ENCODE results near the gene ENPP7. TPM values are rescaled to one million over a fixed set of nuclear protein-coding genes. Genes with fewer than 3 reads are reported as not detected.

Gene ENPP7
- total RNA-seq, 6 experiments from 2014 or later: not detected

- no peak for DNase-seq
- no peaks in the 10 kb centered on the region; the same call in 1 of the 2 replicates for H3K9me3 Mint-ChIP-seq
- H3K27ac Mint-ChIP-seq: no peak overlapping the region
- peaks cover 48% of the 10 kb centered on the region for H3K27me3 Mint-ChIP-seq (ENCODE audit: insufficient read depth)
- no peaks in the 10 kb centered on the region for H3K36me3 Mint-ChIP-seq (ENCODE audit: low read depth)
- no peak overlapping the region for H3K4me3 Mint-ChIP-seq
- TF ChIP-seq CTCF (IDR thresholded peaks at IDR 0.05): no peak
- H3K4me1 Mint-ChIP-seq (ENCODE audit: low read depth): no peaks in the 10 kb centered on the region
Measured at GRCh38 chr17:79685121-79685520, 45.6 kb upstream of the ENPP7 start.

DNA sequence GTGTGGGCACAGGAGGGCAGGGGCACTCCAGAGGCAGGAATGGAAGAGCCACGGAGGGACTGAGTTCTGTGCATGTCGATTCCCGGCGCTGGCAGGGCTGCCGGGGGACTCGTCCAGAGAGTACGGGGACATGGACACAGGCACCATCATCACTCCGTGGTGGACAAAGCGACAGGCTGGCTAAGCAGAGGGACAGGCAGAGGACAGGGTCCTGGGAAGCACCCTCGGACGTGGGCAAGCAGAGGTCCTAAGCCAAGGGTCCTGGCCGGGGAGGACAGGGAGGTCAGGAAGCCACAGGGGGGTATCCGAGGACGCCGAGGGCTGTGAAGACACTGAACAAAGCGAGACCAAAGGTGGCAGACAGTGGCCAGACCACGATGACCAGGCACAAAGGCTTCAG lies 44.3 kb upstream of the ENPP7 start:
- TF ChIP-seq CTCF (IDR thresholded peaks at IDR 0.05): no peak

GRCh38 chr17:79690466-79690865 lies 40.3 kb upstream of the ENPP7 start:
- H3K4me3 Mint-ChIP-seq: no peak overlapping the region
- no peak for DNase-seq
- H3K4me1 Mint-ChIP-seq (ENCODE audit: low read depth): no peaks in the 10 kb centered on the region; the same call in 1 of the 2 replicates
- TF ChIP-seq CTCF (IDR thresholded peaks at IDR 0.05): no peak
- H3K36me3 Mint-ChIP-seq (ENCODE audit: low read depth): no peaks in the 10 kb centered on the region
- H3K9me3 Mint-ChIP-seq: no peaks in the 10 kb centered on the region
- H3K27ac Mint-ChIP-seq: no peak overlapping the region
- peaks cover 35% of the 10 kb centered on the region for H3K27me3 Mint-ChIP-seq (ENCODE audit: insufficient read depth)

More for the DNA sequence above, 44.3 kb upstream of the ENPP7 start:
- no peak for DNase-seq
- Mint-ChIP-seq H3K27me3 (ENCODE audit: insufficient read depth) (peaks cover 40% of the 10 kb centered on the region), H3K27ac (no peak overlapping the region), H3K9me3 (no peaks in the 10 kb centered on the region), H3K4me1 (ENCODE audit: low read depth) (no peaks in the 10 kb centered on the region), H3K4me3 (no peak overlapping the region), H3K36me3 (ENCODE audit: low read depth) (no peaks in the 10 kb centered on the region)

DNA sequence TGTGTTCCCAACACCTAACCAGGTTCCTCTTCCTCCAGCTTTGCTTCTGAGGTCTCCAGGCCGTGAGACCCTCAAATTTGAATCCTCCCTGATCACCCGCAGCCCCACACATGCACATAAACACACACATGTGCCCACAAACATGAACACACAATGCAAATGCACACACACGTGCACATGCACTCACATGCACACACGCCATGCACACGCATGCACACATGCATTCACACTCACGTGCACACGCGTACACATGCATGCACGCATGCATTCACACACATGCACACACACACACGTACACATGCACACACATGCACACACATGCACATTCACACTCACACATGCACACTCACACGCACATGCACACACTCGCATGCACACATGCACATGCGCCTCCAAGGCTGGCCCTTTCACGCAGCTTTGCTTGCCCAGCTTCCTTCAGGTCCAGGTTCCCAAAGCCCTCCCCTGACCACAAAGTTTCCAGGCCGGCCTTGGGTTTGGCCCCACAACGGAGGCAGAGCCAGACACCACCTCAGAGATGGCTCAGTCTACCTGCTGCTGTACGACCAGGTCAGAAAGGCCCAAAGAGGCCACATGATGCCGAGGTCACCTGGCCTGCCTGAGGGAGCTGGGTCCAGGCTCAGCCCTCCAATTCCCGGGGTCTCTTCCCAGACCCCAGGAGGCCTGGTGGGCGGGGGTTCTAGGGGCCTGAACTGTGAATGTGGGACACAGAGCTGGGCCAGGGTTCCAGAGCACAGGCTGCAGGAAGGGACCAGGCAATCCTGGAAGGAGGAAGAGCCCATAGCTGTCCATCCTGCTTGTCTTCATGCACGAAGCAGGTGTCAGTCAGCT lies 39.5 kb upstream of the ENPP7 start:
- H3K27me3 Mint-ChIP-seq (ENCODE audit: insufficient read depth): peaks cover 35% of the 10 kb centered on the region
- no peak overlapping the region for H3K27ac Mint-ChIP-seq
- peaks cover 7% of the 10 kb centered on the region; the same call in 1 of the 2 replicates for H3K4me1 Mint-ChIP-seq (ENCODE audit: low read depth)
- no peak overlapping the region for H3K4me3 Mint-ChIP-seq
- H3K9me3 Mint-ChIP-seq: no peaks in the 10 kb centered on the region
- TF ChIP-seq CTCF (IDR thresholded peaks at IDR 0.05): no peak
- DNase-seq: no peak
- H3K36me3 Mint-ChIP-seq (ENCODE audit: low read depth): no peaks in the 10 kb centered on the region

DNA sequence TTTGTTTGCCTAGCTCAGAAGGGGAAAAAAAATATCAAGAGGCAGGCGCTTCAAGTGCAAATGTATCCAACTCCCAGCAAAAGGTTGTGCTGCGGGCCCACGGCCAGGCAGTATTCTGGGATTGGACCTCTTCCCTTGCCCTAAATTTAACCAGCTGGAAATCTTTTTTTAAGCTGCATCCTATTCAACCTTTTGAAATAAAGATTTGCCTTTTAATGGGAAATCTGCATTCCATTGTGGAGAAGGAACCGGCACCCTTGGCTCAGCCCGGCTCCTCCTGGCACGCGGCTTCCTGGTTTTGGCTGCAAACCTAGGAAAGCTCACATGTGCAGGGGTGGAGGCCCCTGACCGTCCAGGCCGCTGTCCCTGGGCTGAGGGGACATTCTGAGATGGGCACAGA lies 38.8 kb upstream of the ENPP7 start:
- peaks cover 7% of the 10 kb centered on the region; the same call in 1 of the 2 replicates for H3K4me1 Mint-ChIP-seq (ENCODE audit: low read depth)
- peaks cover 38% of the 10 kb centered on the region for H3K27me3 Mint-ChIP-seq (ENCODE audit: insufficient read depth)
- H3K27ac Mint-ChIP-seq: no peak overlapping the region
- H3K4me3 Mint-ChIP-seq: no peak overlapping the region
- TF ChIP-seq CTCF (IDR thresholded peaks at IDR 0.05): no peak
- no peak for DNase-seq
- H3K9me3 Mint-ChIP-seq: no peaks in the 10 kb centered on the region
- H3K36me3 Mint-ChIP-seq (ENCODE audit: low read depth): no peaks in the 10 kb centered on the region

Data from HFFc6 (cell line).